ENCODE results near the gene POGZ.
"Not testable (repeated sequence)": the region's sequence is repeated elsewhere in the genome, so short reads cannot be mapped to it uniquely, and the experiment has no call there.

Gene POGZ

DNA sequence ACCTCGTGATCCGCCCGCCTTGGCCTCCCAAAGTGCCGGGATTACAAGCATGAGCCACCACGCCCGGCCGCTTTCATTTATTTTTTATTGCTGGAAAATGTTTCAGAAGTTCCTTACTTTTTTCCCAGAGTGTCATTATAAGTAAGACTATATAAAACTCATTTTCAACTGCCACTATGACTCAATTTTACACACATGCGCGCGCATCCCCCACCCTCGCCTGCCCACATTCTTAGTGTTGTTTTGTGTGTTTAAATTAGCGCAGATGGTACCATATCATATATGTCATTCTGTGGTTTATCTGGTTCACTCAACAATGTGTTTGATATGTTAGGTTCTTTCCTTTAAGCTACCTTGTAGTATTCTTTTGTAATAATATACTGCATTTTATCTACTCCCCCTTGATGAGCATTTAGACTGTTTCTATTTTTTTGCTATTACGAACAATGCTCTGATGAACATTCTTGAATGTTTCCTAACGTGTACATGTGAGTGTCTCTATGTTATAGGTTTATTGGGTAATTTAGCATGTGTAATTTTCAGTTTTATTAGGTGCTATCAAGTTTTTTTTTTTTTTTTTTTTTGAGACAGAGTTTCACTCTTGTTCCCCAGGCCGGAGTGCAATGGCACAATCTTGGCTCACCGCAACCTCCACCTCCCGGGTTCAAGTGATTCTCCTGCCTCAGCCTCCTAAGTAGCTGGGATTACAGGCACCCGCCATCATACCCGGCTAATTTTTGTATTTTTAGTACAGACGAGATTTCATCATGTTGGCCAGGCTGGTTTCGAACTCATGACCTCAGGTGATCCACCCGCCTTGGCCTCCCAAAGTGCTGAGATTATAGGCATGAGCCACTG lies 68.8 kb downstream of the POGZ start:
- H3K4me3 ChIP-seq (ENCODE audit: low read depth in 1 of 5, low read length in 5 of 5); H3K36me3 ChIP-seq (ENCODE audit: control insufficient read depth in 5 of 5, insufficient read depth in 5 of 5, low read length in 5 of 5); H3K4me1 ChIP-seq (ENCODE audit: control insufficient read depth in 5 of 5, insufficient read depth in 5 of 5, low read length in 5 of 5); H3K9me3 ChIP-seq (ENCODE audit: control insufficient read depth in 5 of 5, low read length in 5 of 5); H3K27ac ChIP-seq (ENCODE audit: low read depth, low read length); H3K27me3 ChIP-seq (ENCODE audit: control insufficient read depth in 5 of 5, insufficient read depth in 4 of 5, low read length in 5 of 5); H3K9ac ChIP-seq (ENCODE audit: low read length in 5 of 5): not testable (repeated sequence)

DNA sequence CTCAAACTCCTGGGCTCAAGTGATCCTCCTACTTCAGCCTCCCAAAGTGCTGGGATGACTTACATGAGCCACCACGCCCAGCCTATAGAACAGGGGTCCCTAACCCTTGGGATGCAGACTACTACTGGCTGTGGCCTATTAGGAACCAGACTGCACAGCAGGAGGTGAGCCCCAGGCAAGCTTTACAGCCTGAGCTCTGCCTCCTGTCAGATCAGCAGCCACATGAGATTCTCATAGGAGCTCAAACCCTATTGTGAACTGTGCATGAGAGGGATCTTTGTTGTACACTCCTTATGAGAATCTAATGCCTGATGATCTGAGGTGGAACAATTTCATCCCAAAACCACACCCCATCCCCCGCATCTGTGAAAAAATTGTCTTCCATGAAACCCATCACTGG lies 73.3 kb downstream of the POGZ start:
- H3K36me3 ChIP-seq (ENCODE audit: control insufficient read depth in 5 of 5, insufficient read depth in 5 of 5, low read length in 5 of 5) = no peaks in the 10 kb centered on the region
- H3K27me3 ChIP-seq (ENCODE audit: control insufficient read depth in 5 of 5, insufficient read depth in 4 of 5, low read length in 5 of 5) = no peaks in the 10 kb centered on the region
- no peak overlapping the region for H3K4me3 ChIP-seq (ENCODE audit: low read depth in 1 of 5, low read length in 5 of 5)
- H3K27ac ChIP-seq (ENCODE audit: low read depth, low read length) = no peak overlapping the region
- no peaks in the 10 kb centered on the region for H3K4me1 ChIP-seq (ENCODE audit: control insufficient read depth in 5 of 5, insufficient read depth in 5 of 5, low read length in 5 of 5)
- no peaks in the 10 kb centered on the region for H3K9me3 ChIP-seq (ENCODE audit: control insufficient read depth in 5 of 5, low read length in 5 of 5)
- H3K9ac ChIP-seq (ENCODE audit: low read length in 5 of 5) = no peak overlapping the region

DNA sequence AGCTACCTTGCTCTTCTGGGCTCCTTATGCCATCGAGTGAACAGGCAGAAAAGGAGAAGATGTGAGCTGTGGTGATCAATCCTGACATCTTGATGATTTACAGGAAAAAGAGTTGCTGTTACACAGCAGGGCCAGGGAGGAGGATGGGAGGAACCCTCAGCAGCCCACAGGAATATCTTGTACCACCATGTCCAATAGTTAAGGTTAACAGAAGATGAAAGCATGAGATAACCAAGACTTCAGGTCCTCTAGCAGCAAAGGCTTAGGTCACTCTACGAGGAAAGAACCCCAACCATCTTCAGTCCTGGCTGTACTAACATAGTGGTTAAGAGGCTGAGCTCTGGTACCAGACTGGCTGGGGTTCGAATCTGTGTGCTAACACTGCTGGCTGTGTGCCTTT lies 74.7 kb downstream of the POGZ start:
- Histone ChIP-seq H3K4me3 (ENCODE audit: low read depth in 1 of 5, low read length in 5 of 5) (no peak overlapping the region), H3K27me3 (ENCODE audit: control insufficient read depth in 5 of 5, insufficient read depth in 4 of 5, low read length in 5 of 5) (no peaks in the 10 kb centered on the region), H3K4me1 (ENCODE audit: control insufficient read depth in 5 of 5, insufficient read depth in 5 of 5, low read length in 5 of 5) (no peaks in the 10 kb centered on the region), H3K27ac (ENCODE audit: low read depth, low read length) (no peak overlapping the region), H3K9ac (ENCODE audit: low read length in 5 of 5) (no peak overlapping the region), H3K9me3 (ENCODE audit: control insufficient read depth in 5 of 5, low read length in 5 of 5) (no peaks in the 10 kb centered on the region), H3K36me3 (ENCODE audit: control insufficient read depth in 5 of 5, insufficient read depth in 5 of 5, low read length in 5 of 5) (no peaks in the 10 kb centered on the region)

DNA sequence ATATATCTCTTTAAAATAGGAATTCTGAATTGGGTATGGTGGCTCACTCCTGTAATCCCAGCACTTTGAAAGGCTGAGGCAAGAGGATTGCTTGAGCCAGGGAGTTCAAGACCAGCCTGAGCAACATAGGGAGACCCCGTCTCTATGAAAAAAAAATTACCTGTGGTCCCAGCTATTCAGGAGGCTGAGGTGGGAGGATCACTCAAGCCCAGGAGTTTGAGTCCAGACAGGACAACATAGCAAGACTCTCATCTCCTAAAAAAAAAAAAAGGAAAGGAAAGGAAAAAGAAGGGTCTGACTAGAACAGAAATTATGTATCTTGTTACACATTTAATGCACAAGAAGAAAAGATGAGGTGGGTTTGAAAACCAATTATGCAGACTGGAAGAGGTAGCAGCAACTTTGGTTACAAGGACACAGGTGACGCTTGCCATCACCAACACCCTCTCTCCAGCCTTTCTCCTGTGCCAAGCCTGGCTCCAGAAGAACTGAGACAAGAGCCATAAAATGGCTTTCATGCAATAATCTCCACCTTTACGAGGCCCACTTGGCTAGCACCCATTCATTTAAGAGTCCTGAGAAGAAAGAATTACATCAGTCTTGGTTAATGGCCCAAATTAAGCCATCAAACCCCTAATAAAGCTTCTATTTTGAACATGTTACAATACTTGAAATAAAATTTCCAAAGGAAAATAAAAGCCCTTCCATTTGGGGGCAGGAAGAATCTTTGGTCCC lies 82.0 kb downstream of the POGZ start:
- H3K36me3 ChIP-seq (ENCODE audit: control insufficient read depth in 5 of 5, insufficient read depth in 5 of 5, low read length in 5 of 5) = no peaks in the 10 kb centered on the region
- H3K27ac ChIP-seq (ENCODE audit: low read depth, low read length) = no peak overlapping the region
- H3K4me1 ChIP-seq (ENCODE audit: control insufficient read depth in 5 of 5, insufficient read depth in 5 of 5, low read length in 5 of 5) = peaks cover 0 to 15% (median 8%) of the 10 kb centered on the region in 5 donors
- no peaks in the 10 kb centered on the region for H3K27me3 ChIP-seq (ENCODE audit: control insufficient read depth in 5 of 5, insufficient read depth in 4 of 5, low read length in 5 of 5)
- no peaks in the 10 kb centered on the region for H3K9me3 ChIP-seq (ENCODE audit: control insufficient read depth in 5 of 5, low read length in 5 of 5)
- no peak overlapping the region for H3K4me3 ChIP-seq (ENCODE audit: low read depth in 1 of 5, low read length in 5 of 5)
- H3K9ac ChIP-seq (ENCODE audit: low read length in 5 of 5) = no peak overlapping the region

DNA sequence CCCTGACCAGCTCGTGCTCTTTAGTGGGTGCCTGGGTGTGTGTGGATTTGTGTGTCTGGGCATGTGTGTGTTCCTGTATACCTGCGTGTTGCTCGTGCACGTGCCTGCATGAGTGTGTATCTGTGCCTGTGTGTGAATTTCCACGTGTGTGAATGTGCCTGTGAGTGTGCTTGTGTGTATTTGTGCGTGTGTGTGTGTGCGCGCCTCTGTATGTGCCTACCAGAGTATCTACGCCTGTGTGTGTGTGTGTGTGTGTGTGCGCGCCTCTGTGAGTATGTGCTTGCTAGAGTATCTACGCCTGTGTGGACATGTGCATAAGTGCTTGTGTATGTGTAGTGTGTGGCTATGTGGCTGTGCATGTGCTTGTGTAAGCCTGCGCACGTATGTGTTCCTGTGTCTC lies 86.1 kb downstream of the POGZ start:
- Histone ChIP-seq H3K4me1 (ENCODE audit: control insufficient read depth in 5 of 5, insufficient read depth in 5 of 5, low read length in 5 of 5) (peaks cover 5 to 56% (median 48%) of the 10 kb centered on the region in 5 donors), H3K4me3 (ENCODE audit: low read depth in 1 of 5, low read length in 5 of 5) (peak overlapping the region in 1 of 5 donors; percentile 5), H3K27ac (ENCODE audit: low read depth, low read length) (no peak overlapping the region), H3K9ac (ENCODE audit: low read length in 5 of 5) (no peak overlapping the region), H3K9me3 (ENCODE audit: control insufficient read depth in 5 of 5, low read length in 5 of 5) (no peaks in the 10 kb centered on the region), H3K36me3 (ENCODE audit: control insufficient read depth in 5 of 5, insufficient read depth in 5 of 5, low read length in 5 of 5) (peaks cover 0 to 12% (median 3%) of the 10 kb centered on the region in 5 donors), H3K27me3 (ENCODE audit: control insufficient read depth in 5 of 5, insufficient read depth in 4 of 5, low read length in 5 of 5) (no peaks in the 10 kb centered on the region)

DNA sequence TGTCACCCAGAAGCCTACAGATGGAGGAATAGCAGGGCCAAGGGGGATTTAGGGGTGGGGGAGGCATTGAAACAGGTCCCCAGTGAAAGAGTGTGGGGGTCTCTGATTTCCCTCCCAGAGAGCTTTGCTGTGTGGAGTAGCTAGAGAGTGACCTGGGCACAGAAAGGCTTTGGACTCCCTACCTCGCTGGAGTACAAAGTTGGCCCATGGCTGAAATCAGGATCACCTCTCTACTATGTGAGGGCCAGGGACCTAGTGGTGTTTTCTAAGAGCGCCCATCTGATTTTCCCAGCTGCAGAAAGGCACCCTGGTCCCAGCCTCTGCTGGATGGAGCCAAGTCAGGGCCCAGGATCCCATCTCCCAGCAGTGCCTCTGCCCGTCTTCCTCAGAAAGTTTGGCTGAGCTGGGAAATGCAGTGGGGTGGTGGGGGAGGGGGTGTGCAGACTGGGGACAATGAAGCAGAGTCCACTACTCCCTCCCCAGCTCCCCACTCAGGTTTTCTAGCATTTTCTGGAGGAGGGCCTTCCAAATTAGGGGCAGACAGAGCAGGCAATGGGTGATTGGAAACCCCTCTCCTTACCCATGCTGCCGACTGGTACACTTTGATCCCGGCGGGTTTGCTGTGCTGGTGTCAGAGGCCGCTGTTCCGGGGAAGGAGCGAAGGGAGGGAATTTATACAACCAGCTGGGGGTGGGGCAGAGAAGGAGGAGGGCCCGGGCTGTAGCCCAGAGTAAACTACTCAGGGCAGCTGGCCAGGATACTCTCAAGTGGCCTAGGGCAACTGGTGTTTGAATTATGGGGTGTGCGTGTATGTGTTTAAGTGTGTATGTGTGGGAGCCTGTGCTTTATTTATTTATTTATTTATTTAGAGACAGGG lies 87.0 kb downstream of the POGZ start, which contains the start of gene SELENBP1:
TSS of gene SELENBP1 (minus strand) at position 648 of the 877 bp plus-strand sequence. CDS start at position 584, 64 bp downstream.
- peak within 1 kb of the TSS; percentile 97 for H3K27ac ChIP-seq (ENCODE audit: low read depth, low read length)
- H3K4me1 ChIP-seq (ENCODE audit: control insufficient read depth in 5 of 5, insufficient read depth in 5 of 5, low read length in 5 of 5) = peaks cover 8 to 65% (median 57%) of the 10 kb centered on the region in 5 donors
- H3K9ac ChIP-seq (ENCODE audit: low read length in 5 of 5) = peak within 1 kb of the TSS; percentile 40 to 84 (median 75)
- peaks cover 0 to 17% (median 6%) of the 10 kb centered on the region in 5 donors for H3K36me3 ChIP-seq (ENCODE audit: control insufficient read depth in 5 of 5, insufficient read depth in 5 of 5, low read length in 5 of 5)
- peak within 1 kb of the TSS; percentile 66 to 85 (median 80) for H3K4me3 ChIP-seq (ENCODE audit: low read depth in 1 of 5, low read length in 5 of 5)
- H3K27me3 ChIP-seq (ENCODE audit: control insufficient read depth in 5 of 5, insufficient read depth in 4 of 5, low read length in 5 of 5) = no peaks in the 10 kb centered on the region
- H3K9me3 ChIP-seq (ENCODE audit: control insufficient read depth in 5 of 5, low read length in 5 of 5) = no peaks in the 10 kb centered on the region

DNA sequence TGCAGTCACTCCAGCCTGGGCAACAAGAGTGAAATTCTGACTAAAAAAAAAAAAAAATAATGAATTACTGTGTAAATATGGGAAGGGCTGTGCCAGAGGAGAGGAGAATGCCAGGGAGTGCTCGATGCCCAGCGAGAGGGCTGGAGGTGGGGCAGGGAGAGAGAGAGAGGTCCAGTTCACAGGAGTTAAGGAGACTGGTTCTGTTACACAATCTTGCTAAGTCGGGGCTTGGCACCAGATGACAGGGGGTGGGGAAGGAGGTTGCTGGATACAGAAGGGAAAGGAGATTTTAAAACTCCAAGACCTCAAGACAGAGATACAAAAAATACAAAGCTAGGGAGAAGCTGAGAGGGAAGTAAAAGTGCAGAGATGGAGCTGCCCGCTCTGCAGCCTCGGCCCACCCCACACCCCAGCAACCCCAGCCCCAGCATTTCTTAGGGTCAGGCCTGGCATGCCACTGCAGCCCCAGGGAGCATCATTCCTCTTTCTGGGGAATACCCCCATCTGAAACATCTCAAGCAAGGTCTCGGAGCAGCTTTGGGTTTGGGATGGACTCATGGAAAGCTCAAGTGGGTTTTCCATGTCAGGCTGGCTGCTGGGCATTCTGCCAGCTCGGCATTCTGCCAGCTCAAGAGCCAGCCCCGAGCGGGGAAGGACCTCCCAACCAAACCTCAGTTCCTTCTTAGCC lies 87.8 kb downstream of the POGZ start:
- peaks cover 8 to 71% (median 62%) of the 10 kb centered on the region in 5 donors for H3K4me1 ChIP-seq (ENCODE audit: control insufficient read depth in 5 of 5, insufficient read depth in 5 of 5, low read length in 5 of 5)
- peak overlapping the region; percentile 66 to 85 (median 80) for H3K4me3 ChIP-seq (ENCODE audit: low read depth in 1 of 5, low read length in 5 of 5)
- peak overlapping the region; percentile 40 to 84 (median 75) for H3K9ac ChIP-seq (ENCODE audit: low read length in 5 of 5)

DNA sequence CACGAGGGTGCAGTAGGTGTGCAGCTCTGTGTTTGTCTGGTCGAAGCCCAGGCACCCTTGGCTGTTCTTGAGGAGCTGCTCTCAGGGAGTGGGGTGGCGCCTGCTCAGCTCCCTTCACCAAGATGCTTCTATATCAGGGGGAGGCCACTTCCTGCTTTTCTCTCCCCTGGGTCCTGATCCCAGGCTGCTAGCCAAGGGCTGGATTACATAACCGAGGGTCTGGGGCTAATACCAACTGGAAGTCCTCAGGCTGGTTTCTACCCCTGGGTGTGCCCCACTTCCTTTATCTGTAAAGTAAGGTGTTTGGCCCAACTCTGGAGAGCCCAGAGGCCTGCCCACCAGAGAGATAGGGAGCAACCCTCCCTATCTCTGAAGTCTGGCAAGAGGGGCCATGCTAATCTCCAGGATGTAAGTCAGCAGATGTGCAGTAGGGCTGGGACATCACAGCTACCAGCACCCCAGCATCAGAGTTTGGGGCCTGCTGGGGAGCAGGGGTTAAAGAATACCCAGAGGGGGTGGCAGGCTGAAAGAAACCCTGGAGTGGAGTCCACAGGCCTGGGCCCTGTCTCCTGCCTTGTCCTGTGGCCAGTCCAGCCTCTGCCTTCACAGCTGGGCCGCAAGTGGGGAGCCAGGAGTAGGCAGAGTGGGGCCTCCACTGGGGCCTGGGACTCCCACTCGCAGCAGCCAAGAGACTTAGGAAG lies 88.9 kb downstream of the POGZ start:
- Histone ChIP-seq H3K27ac (ENCODE audit: low read depth, low read length) (peak overlapping the region; percentile 97), H3K9ac (ENCODE audit: low read length in 5 of 5) (peak overlapping the region; percentile 7 to 74 (median 21)), H3K36me3 (ENCODE audit: control insufficient read depth in 5 of 5, insufficient read depth in 5 of 5, low read length in 5 of 5) (peaks cover 0 to 32% (median 22%) of the 10 kb centered on the region in 5 donors), H3K4me3 (ENCODE audit: low read depth in 1 of 5, low read length in 5 of 5) (peak overlapping the region; percentile 18 to 83 (median 42)), H3K4me1 (ENCODE audit: control insufficient read depth in 5 of 5, insufficient read depth in 5 of 5, low read length in 5 of 5) (peaks cover 8 to 73% (median 62%) of the 10 kb centered on the region in 5 donors), H3K9me3 (ENCODE audit: control insufficient read depth in 5 of 5, low read length in 5 of 5) (no peaks in the 10 kb centered on the region), H3K27me3 (ENCODE audit: control insufficient read depth in 5 of 5, insufficient read depth in 4 of 5, low read length in 5 of 5) (no peaks in the 10 kb centered on the region)

More for the DNA sequence above, 87.8 kb downstream of the POGZ start:
- H3K36me3 ChIP-seq (ENCODE audit: control insufficient read depth in 5 of 5, insufficient read depth in 5 of 5, low read length in 5 of 5) = peaks cover 0 to 21% (median 10%) of the 10 kb centered on the region in 5 donors
- H3K9me3 ChIP-seq (ENCODE audit: control insufficient read depth in 5 of 5, low read length in 5 of 5) = no peaks in the 10 kb centered on the region
- H3K27ac ChIP-seq (ENCODE audit: low read depth, low read length) = peak overlapping the region; percentile 97
- no peaks in the 10 kb centered on the region for H3K27me3 ChIP-seq (ENCODE audit: control insufficient read depth in 5 of 5, insufficient read depth in 4 of 5, low read length in 5 of 5)
